Thymus (tissue), 11 donors: Measurements from ENCODE around the gene ST8SIA5. TPM values are rescaled to one million over a fixed set of nuclear protein-coding genes. Genes with fewer than 3 reads are reported as not detected.

Source experiments
- DNase-seq, 9 donors: peaks; one replicate each; pipeline ENCODE4 v3.0.0-alpha.2; 2013; ENCODE audit warnings: low spot score in 9 of 9, low read depth in 6 of 9, missing footprints in 1 of 9
- H3K27ac ChIP-seq, 2 donors: one replicate each; pipeline ENCODE4 v1.5.1; 2013; ENCODE audit warnings: control low read depth in 1 of 2, low read depth in 1 of 2, low read length in 1 of 2, mild to moderate bottlenecking in 1 of 2, moderate library complexity in 1 of 2
- H3K27me3 ChIP-seq, 2 donors: one replicate each; pipeline ENCODE4 v1.5.1; 2013; ENCODE audit warnings: low read length in 1 of 2; ENCODE audit not compliant: control insufficient read depth in 2 of 2, insufficient read depth in 1 of 2
- H3K36me3 ChIP-seq, 2 donors: one replicate each; pipeline ENCODE4 v1.5.1; 2013; ENCODE audit warnings: low read length in 1 of 2, mild to moderate bottlenecking in 1 of 2, moderate library complexity in 1 of 2; ENCODE audit not compliant: control insufficient read depth in 2 of 2, insufficient read depth in 2 of 2
- H3K4me1 ChIP-seq, 2 donors: one replicate each; pipeline ENCODE4 v1.5.1; 2013; ENCODE audit warnings: low read length in 2 of 2; ENCODE audit not compliant: control insufficient read depth in 2 of 2, insufficient read depth in 2 of 2
- H3K4me3 ChIP-seq, 2 donors: one replicate each; pipeline ENCODE4 v1.5.1; 2013; ENCODE audit warnings: low read length in 2 of 2, control low read depth in 1 of 2, mild to moderate bottlenecking in 1 of 2
- H3K9me3 ChIP-seq, 2 donors: one replicate each; pipeline ENCODE4 v1.5.1; 2013; ENCODE audit warnings: low read length in 1 of 2, mild to moderate bottlenecking in 1 of 2; ENCODE audit not compliant: control insufficient read depth in 2 of 2, insufficient read depth in 1 of 2
- WGBS: extraction: QIAGEN DNeasy Blood & Tissue Kit; methylation state at CpG from one replicate; pipeline ENCODE4 v1.1.7; 2013; 5-methylcytosine and 5-hydroxymethylcytosine counted together
- polyA plus RNA-seq: library from polyadenylated mRNA; stranded (reverse); fragments of 200-250 nt; gene quantifications from one replicate; pipeline ENCODE4 v1.2.3, GENCODE V29; 2013
- total RNA-seq: library from RNA; stranded (reverse); fragments of 120-200 nt; gene quantifications from one replicate; pipeline ENCODE4 v1.2.4, GENCODE V29; 2013
- donor health status: healthy.

ST8SIA5 gene
- total and polyA plus RNA-seq, 2 donors, result 0.05 to 0.23 TPM

GRCh38 chr18:46639386-46639785 is 117.5 kb downstream of the ST8SIA5 start:
- no peaks in the 10 kb centered on the region for H3K9me3 ChIP-seq
- H3K27ac ChIP-seq, result no peak overlapping the region
- WGBS, result 94% methylated on average over 6 of the region's 6 CpGs
- H3K36me3 ChIP-seq, result no peaks in the 10 kb centered on the region
- no peaks in the 10 kb centered on the region for H3K4me1 ChIP-seq
- no peak overlapping the region for H3K4me3 ChIP-seq
- DNase-seq, result no peak
- H3K27me3 ChIP-seq, result no peaks in the 10 kb centered on the region

GRCh38 chr18:46636040-46636630 is 120.7 kb downstream of the ST8SIA5 start:
- H3K4me3 ChIP-seq, result no peak overlapping the region
- peaks cover 0 to 5% of the 10 kb centered on the region in 2 donors for H3K9me3 ChIP-seq
- DNase-seq, result no peak
- H3K4me1 ChIP-seq, result no peaks in the 10 kb centered on the region
- WGBS, result 92% methylated on average over 7 of the region's 7 CpGs
- H3K27ac ChIP-seq, result no peak overlapping the region
- H3K27me3 ChIP-seq, result no peaks in the 10 kb centered on the region
- no peaks in the 10 kb centered on the region for H3K36me3 ChIP-seq

GRCh38 chr18:46632401-46633071 is 124.3 kb downstream of the ST8SIA5 start:
- H3K27ac ChIP-seq, result no peak overlapping the region
- H3K36me3 ChIP-seq, result no peaks in the 10 kb centered on the region
- DNase-seq, result no peak
- 96% methylated on average over 8 of the region's 8 CpGs for WGBS
- no peak overlapping the region for H3K4me3 ChIP-seq
- no peaks in the 10 kb centered on the region for H3K27me3 ChIP-seq
- no peaks in the 10 kb centered on the region for H3K4me1 ChIP-seq
- peaks cover 0 to 5% of the 10 kb centered on the region in 2 donors for H3K9me3 ChIP-seq

DNA sequence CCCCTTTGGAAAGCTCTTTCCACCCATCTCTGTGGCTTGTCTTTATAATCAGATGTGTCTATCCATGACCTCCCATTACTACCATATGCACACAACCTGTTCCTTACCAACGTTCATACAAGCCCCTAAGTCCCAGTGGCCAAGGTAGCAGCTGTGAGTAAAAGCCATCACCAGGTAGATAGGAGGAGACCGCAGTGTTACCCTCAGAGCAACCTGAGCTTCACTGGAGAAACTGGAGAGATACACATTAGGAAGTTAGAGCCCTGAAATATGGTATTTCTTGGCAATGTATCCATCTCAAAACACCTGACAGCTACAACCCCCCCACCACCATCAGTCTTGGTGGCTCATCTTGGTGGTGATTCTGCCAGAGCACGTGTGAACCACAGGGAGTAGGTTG is 125.9 kb downstream of the ST8SIA5 start:
- Histone ChIP-seq H3K36me3 (no peaks in the 10 kb centered on the region), H3K9me3 (peaks cover 0 to 5% of the 10 kb centered on the region in 2 donors), H3K4me1 (no peaks in the 10 kb centered on the region), H3K27me3 (no peaks in the 10 kb centered on the region), H3K4me3 (no peak overlapping the region), H3K27ac (no peak overlapping the region)
- DNase-seq, result no peak
- WGBS, result 96% methylated on average over 3 of the region's 3 CpGs

GRCh38 chr18:46630160-46630559 is 126.7 kb downstream of the ST8SIA5 start:
- no peak overlapping the region for H3K27ac ChIP-seq
- no peaks in the 10 kb centered on the region for H3K27me3 ChIP-seq
- H3K9me3 ChIP-seq, result peaks cover 0 to 5% of the 10 kb centered on the region in 2 donors
- no peaks in the 10 kb centered on the region for H3K4me1 ChIP-seq
- 71% methylated on average over 4 of the region's 4 CpGs for WGBS
- H3K36me3 ChIP-seq, result no peaks in the 10 kb centered on the region
- no peak overlapping the region for H3K4me3 ChIP-seq
- no peak for DNase-seq

DNA sequence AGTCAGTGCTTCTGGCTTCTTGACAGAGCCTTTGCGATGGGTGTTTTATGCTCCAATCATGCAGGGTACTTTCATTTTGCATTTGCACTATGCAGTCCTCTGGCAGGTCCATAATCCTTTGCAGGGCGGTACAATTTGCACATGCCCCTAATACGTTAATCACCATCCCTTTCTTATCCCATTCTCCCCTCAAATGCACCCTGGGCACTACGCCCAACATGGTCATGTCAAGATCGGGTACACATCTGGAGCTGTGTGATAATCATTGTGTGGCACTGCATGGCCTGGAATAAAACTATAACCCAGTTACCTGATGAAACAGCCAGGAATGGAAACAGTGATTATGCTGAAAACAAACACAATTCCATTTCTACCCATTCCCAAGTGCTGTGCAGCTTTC is 127.5 kb downstream of the ST8SIA5 start:
- no peak overlapping the region for H3K4me3 ChIP-seq
- 98% methylated on average over 5 of the region's 5 CpGs for WGBS
- H3K36me3 ChIP-seq, result no peaks in the 10 kb centered on the region
- no peaks in the 10 kb centered on the region for H3K27me3 ChIP-seq
- H3K4me1 ChIP-seq, result no peaks in the 10 kb centered on the region
- peaks cover 0 to 5% of the 10 kb centered on the region in 2 donors for H3K9me3 ChIP-seq
- H3K27ac ChIP-seq, result no peak overlapping the region
- DNase-seq, result no peak

DNA sequence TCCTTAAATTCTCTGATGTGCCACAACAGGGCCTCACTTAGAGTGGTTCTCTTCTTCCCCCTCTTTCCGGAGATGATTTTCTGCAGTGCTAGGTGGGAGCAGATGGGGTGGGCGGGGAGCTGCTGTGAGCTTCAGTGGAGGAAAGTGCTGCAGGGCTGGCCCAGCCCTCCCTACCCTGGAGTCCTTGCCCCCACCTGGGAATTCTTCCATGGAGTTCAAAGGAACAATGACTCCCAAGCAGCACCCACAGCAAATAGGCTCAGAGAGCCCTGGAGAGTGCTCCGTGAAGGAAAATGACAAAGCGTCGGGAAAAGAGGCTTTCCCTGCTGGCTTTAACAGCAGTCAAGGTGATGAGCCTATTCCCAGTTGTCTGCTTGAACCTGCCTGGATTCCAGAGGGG is 128.6 kb downstream of the ST8SIA5 start:
- H3K9me3 ChIP-seq, result peaks cover 0 to 5% of the 10 kb centered on the region in 2 donors
- WGBS, result 98% methylated on average over 5 of the region's 5 CpGs
- DNase-seq, result no peak
- H3K4me3 ChIP-seq, result no peak overlapping the region
- H3K27me3 ChIP-seq, result no peaks in the 10 kb centered on the region
- H3K4me1 ChIP-seq, result peaks cover 8% of the 10 kb centered on the region in 2 donors
- no peak overlapping the region for H3K27ac ChIP-seq
- no peaks in the 10 kb centered on the region for H3K36me3 ChIP-seq

DNA sequence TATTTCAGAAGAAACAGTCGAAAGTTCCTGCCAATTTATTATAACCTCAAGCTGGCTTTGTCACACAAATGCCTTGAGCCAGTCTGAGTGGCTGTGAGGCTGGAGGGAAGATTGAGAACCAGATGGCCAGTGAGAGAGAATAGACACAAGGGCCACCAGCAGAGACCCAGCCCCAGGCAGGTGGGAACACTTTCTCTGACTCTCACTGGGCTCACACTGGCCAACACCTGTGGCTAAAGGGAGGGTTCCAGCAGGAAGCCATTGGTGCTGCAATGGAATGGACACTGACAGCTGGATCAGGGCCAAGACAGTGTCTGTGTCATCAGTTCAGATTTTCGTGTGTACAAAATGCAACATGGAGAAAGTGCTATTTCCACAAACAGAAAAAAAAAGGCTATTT is 129.7 kb downstream of the ST8SIA5 start:
- no peaks in the 10 kb centered on the region for H3K27me3 ChIP-seq
- DNase-seq, result no peak
- 93% methylated on average over 2 of the region's 2 CpGs for WGBS
- H3K9me3 ChIP-seq, result peaks cover 0 to 5% of the 10 kb centered on the region in 2 donors
- H3K36me3 ChIP-seq, result no peaks in the 10 kb centered on the region
- no peak overlapping the region for H3K4me3 ChIP-seq
- H3K27ac ChIP-seq, result no peak overlapping the region
- H3K4me1 ChIP-seq, result peaks cover 8 to 11% of the 10 kb centered on the region in 2 donors

DNA sequence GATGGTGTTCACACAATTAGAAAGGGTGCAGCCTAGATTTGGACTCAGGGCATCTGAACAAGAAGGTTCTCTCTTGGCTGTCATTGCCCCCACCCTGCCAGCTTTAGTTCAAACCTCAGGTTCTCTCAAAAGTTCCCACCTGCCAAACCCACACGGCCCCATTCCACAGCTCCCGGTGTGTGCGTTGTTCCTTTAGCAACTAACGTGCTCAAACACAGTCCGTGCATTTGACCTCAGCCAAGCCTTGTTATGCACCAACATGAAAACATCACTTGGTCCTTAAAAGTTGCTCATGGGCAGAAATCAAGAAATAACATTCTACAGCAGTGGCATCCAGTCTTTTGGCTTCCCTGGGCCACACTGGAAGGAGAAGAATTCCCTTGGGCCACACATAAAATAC is 131.8 kb downstream of the ST8SIA5 start:
- DNase-seq, result no peak
- H3K4me1 ChIP-seq, result peaks cover 8 to 11% of the 10 kb centered on the region in 2 donors
- 95% methylated on average over 5 of the region's 5 CpGs for WGBS
- H3K36me3 ChIP-seq, result no peaks in the 10 kb centered on the region
- H3K27me3 ChIP-seq, result no peaks in the 10 kb centered on the region
- no peak overlapping the region for H3K27ac ChIP-seq
- H3K4me3 ChIP-seq, result no peak overlapping the region
- no peaks in the 10 kb centered on the region for H3K9me3 ChIP-seq
